ENCODE data around the gene ORAI3.

The ORAI3 gene

DNA sequence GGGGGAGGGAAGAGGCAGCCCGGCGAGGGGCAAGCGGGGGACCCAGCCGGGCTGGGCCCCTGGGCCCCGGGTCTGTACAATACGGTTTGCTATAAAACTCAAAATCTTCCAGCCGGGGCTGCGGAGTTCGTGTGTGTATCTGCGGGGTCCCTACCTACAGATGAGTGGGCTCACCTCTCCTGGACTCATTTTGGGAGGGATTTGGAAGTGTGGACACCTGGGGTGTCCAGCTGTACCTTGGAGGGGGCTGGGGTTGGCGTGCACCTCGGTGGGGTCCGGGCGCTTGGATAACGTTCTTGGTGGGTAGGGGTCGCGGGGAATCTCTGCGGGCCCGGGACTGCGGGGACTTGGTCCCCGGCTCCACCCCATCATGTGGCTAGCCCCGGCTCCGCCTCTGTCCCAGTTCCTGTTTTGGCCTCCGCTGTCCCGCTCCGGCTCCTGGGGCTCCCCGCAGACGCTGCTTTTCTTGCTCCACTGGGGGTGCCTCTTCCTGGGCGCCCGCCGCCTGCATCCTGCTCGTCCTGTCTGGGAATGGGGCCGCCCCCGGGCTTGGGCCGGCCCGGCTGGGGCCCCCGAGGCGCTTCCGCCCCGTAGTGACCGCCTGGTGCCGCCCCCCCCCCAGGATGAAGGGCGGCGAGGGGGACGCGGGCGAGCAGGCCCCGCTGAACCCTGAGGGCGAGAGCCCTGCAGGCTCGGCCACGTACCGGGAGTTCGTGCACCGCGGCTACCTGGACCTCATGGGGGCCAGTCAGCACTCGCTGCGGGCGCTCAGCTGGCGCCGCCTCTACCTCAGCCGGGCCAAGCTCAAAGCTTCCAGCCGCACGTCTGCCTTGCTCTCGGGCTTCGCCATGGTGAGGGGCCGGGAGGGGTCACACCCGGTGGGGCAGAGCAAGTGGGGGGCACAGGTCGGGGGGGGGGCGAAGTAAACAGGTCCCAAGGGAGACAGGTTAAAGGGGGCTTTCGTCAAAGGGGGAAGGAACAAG lies at the start of gene ORAI3:
Gene ORAI3, plus strand, starts transcription at position 402 of the 983 bp plus-strand sequence. Its CDS starts 222 bp downstream, at position 624.
- DNase-seq (ENCODE audit: low spot score), result no peak

GRCh38 chr16:30899794-30900193 lies 49.1 kb upstream of the ORAI3 start:
- no peak for DNase-seq (ENCODE audit: low spot score)

DNA sequence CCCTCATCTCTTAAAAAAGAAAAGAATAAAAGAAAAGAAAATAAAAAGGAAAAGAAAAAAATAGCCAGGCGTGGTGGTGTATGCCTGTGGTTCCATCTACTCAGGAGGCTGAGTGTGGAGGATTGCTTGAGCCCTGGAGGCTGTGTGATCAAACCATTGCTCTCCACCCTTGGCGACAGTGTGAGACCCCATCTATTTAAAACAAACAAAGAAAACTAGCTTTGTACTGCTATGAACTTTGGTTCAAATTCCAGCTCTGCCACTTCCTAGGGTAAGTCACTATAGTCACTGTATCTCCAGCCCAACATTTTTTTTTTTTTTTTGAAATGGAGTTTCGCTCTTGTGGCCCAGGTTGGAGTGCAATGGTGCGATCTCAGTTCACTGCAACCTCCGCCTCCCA lies 48.3 kb upstream of the ORAI3 start:
- DNase-seq (ENCODE audit: low spot score), result no peak

GRCh38 chr16:30901201-30902028 lies 47.5 kb upstream of the ORAI3 start:
- DNase-seq (ENCODE audit: low spot score), result no peak

DNA sequence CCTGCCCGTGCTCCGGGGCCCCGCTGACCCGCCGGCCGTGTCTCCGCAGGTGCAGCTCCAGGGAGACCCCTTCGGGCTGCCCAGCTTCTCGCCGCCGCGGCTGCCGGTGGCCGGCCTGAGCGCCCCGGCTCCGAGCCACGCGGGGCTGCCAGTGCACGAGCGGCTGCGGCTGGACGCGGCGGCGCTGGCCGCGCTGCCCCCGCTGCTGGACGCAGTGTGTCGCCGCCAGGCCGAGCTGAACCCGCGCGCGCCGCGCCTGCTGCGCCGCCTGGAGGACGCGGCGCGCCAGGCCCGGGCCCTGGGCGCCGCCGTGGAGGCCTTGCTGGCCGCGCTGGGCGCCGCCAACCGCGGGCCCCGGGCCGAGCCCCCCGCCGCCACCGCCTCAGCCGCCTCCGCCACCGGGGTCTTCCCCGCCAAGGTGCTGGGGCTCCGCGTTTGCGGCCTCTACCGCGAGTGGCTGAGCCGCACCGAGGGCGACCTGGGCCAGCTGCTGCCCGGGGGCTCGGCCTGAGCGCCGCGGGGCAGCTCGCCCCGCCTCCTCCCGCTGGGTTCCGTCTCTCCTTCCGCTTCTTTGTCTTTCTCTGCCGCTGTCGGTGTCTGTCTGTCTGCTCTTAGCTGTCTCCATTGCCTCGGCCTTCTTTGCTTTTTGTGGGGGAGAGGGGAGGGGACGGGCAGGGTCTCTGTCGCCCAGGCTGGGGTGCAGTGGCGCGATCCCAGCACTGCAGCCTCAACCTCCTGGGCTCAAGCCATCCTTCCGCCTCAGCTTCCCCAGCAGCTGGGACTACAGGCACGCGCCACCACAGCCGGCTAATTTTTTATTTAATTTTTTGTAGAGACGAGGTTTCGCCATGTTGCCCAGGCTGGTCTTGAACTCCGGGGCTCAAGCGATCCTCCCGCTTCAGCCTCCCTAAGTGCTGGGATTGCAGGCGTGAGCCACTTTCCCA lies 46.6 kb upstream of the ORAI3 start:
- peak; percentile 93 for DNase-seq (ENCODE audit: low spot score)

DNA sequence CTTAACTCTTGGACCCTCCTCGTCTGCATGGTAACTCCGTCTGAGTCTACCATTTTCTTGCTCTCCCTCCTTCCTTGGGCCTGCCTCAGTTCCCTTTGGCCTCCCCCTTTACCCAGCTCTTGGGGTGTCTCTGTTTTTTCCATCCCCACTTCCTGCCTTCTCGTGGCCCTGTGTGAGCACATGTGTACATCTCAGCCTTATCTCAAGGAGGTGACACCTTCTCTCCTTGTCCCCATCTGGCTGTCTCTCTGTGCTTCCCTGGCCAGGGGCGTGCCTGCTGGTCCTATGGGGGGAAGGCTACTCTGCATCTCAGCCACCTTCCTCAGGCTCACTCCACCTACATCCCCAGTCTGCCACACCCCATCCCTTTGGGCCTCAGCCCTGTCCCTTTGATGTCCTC lies 45.9 kb upstream of the ORAI3 start:
- DNase-seq (ENCODE audit: low spot score), result no peak

GRCh38 chr16:30903596-30903995 lies 45.3 kb upstream of the ORAI3 start:
- DNase-seq (ENCODE audit: low spot score), result no peak

- DNase-seq (ENCODE audit: low spot score), result no peak
Measured at GRCh38 chr16:30904114-30904780, 44.6 kb upstream of the ORAI3 start.

DNA sequence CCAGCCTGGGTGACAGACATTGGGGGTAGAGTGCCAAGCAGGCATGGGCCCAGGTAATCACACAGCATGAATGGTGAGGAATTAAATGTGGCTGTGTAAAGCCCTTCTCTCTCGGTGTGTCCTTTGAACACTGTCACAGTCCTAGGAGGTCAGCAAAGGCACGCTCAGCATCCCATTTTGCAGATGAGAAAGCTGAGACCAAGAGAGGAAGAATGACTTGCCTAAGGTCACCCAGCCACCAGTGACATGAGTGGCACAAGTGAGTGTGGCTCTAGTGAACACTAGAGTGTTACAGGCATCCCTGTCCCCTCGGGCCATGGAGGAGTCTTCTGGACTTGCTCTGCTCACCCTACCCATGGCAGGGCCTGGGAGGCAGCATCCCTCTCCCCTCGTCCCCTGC lies 41.8 kb upstream of the ORAI3 start:
- no peak for DNase-seq (ENCODE audit: low spot score)

GRCh38 chr16:30910427-30911029 lies 38.3 kb upstream of the ORAI3 start:
- peak; percentile 61 for DNase-seq (ENCODE audit: low spot score)

GRCh38 chr16:30912794-30913412 lies 36.0 kb upstream of the ORAI3 start:
- no peak for DNase-seq (ENCODE audit: low spot score)

DNA sequence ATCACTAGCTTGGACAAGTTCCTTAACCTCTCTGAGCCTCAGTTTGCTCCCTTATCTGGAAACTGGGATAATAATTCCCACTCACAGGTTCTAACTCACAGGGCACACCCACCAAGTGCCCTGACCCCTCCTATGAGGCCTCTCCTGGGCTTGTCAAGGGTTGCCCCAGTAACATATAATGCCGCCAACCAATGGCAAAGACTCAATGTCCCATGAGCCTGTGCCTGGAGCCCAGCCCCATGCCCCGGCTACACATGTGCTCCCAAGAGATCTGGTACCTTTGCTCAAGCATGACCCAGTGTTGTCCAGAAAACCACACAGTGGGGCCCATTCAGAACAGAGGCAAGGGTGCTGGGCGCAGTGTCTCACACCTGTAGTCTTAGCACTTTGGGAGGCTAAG lies 34.0 kb upstream of the ORAI3 start:
- no peak for DNase-seq (ENCODE audit: low spot score)

DNA sequence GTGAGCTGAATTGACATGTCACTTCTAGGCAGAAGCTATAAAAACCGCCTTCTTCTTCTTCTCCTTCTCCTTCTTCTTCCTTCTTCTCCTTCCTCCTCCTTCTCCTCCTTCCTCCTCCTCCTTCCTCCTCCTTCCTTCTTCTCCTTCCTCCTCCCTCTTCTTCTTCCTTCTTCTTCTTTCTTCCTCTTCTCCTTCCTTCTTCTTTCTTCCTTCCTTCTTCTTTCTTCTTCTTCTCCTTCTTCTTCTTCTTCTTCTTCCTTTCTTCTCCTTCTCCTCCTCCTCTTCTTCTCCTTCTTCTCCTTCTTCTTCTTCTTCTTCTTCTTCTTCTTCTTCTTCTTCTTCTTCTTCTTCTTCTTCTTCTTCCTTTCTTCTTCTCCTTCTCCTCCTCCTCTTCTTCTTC lies 30.3 kb upstream of the ORAI3 start:
- no peak for DNase-seq (ENCODE audit: low spot score)

GRCh38 chr16:30920891-30921290 lies 28.0 kb upstream of the ORAI3 start:
- no peak for DNase-seq (ENCODE audit: low spot score)

- no peak for DNase-seq (ENCODE audit: low spot score)
Measured at GRCh38 chr16:30921459-30921747, 27.5 kb upstream of the ORAI3 start.

GRCh38 chr16:30921748-30922419 lies 27.0 kb upstream of the ORAI3 start:
- peak; percentile 88 for DNase-seq (ENCODE audit: low spot score)

DNA sequence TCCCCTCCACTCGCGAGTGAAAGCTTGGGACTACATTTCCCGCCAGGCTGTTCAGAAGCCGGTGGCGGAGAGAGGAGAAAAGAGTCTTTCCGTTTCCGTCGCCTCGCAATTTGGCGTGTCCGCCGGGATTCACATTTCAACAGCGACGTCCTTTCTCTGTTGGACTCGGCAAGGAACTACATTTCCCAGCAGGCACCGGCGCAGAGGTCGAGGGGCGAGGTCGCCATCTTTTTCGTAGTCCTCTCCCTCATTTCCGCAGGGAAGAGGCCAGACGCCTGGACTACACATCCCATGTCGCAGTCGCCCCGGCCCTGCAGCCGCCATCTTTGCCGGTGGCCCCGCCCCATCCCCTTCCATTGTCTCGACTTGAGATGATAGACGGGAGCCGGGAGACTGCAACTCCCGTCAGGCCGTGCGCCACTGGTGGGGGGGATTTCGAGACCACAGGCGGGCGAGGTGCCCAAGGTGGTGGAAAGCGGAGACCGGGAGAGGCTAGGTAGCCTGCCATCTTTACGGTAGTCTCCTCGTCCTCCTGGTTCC lies 26.4 kb upstream of the ORAI3 start:
- peak; percentile 81 for DNase-seq (ENCODE audit: low spot score)

DNA sequence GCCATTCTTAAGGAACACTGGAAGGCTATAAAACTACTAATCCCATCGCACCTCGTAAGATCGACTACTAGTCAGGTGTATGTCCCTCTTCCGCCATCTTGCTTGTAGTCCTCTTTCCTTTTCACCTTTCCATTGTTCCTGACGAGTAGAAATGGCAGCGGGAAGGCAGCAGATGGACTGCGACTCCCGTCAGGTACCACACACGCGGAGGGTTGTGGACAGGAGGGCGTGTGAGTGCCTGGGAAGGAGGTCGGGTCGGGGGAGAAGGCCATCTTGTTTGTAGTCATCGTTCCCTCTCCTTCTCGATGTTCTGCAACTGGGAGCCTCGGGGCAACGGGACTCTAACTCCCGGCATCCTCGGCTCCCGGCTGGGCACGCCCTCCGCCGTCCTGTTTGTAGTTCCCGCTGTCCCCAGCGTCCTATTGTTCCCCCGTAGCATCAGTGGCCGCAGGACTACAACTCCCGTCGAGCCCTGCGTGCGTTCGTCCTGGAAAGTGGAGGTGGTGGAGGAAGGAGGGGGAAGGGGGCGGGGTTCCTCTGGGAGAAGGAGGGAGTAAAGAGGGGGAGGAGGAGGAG lies 25.8 kb upstream of the ORAI3 start:
- peak; percentile 83 for DNase-seq (ENCODE audit: low spot score)

DNA sequence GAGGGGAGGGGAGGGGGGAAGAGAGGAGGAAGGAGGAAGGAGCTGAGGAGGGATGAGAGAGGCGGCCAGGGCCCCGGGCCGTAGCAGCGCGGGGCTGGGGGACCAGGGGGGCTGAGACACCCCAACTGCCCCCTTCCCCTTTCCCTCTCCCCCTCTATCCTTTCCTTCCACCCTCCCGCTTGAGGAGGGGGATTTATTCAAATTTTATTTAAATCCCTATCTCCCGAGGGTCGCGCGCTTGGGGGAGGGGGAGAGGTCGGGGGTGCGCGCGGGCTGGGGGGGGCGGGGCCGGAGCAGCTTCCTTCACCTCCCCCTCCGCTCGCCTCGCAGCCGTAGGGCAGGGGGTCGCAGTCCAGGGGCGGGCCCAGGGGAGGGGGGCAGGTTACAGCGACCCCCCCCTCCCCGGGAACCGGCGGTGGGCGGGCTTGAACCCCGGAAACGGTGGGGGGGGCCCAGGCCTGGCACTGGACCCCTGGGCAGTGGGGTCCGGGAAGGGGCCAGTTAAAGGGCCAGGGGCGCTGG lies 25.3 kb upstream of the ORAI3 start, which contains the start of gene FBXL19:
Gene FBXL19, plus strand, starts transcription at position 19 of the 522 bp plus-strand sequence. CDS start 2,183 bp downstream, outside the sequence.
- peak; percentile 78 for DNase-seq (ENCODE audit: low spot score)

All from iPS-NIHi11 (cell line).